ENCODE measurements around the gene NCOR1. TPM values are rescaled to one million over a fixed set of nuclear protein-coding genes. Genes with fewer than 3 reads are reported as not detected.
A peak's percentile ranks its signal among the peaks of the same experiment; 100 is the strongest.

NCOR1 gene
- total and polyA plus RNA-seq, 2 of the 13 experiments (the other 11 are each of a cell fraction or from before 2014, with no cell fraction given) = 57.0 to 71.7 TPM

GRCh38 chr17:16171613-16172012 is 43.7 kb downstream of the NCOR1 start (continued):
- no peak for TF ChIP-seq ZNF225 (CRISPR knock-in tag; IDR thresholded peaks at IDR 0.05)
- TF ChIP-seq FOSL1 (CRISPR knock-in tag; IDR thresholded peaks at IDR 0.05; ENCODE audit: borderline replicate concordance) = no peak
- TF ChIP-seq THAP9 (CRISPR knock-in tag; IDR thresholded peaks at IDR 0.05; ENCODE audit: borderline replicate concordance) = no peak
- TF ChIP-seq HNRNPLL (IDR thresholded peaks at IDR 0.05; ENCODE audit: low read depth, low read length, poor library complexity, severe bottlenecking) = no peak
- no peak for TF ChIP-seq ZNF251 (CRISPR knock-in tag; IDR thresholded peaks at IDR 0.05)
- TF ChIP-seq SMAD3 (CRISPR knock-in tag; IDR thresholded peaks at IDR 0.05) = 0 out of 2 replicates have a peak, but pooled peaks have one; percentile 44
- no peak for TF ChIP-seq ZNF234 (CRISPR knock-in tag; conservative IDR thresholded peaks at IDR 0.05)
- no peak for TF ChIP-seq ZBTB26 (CRISPR knock-in tag; IDR thresholded peaks at IDR 0.05; ENCODE audit: borderline replicate concordance)
- TF ChIP-seq SETDB1 (CRISPR knock-in tag; IDR thresholded peaks at IDR 0.05; ENCODE audit: borderline replicate concordance) = no peak
- TF ChIP-seq ZNF460 (CRISPR knock-in tag; IDR thresholded peaks at IDR 0.05; ENCODE audit: borderline replicate concordance) = no peak
- TF ChIP-seq DZIP1 (CRISPR knock-in tag; IDR thresholded peaks at IDR 0.05) = no peak
- TF ChIP-seq SMAD9 (CRISPR knock-in tag; IDR thresholded peaks at IDR 0.05) = no peak
- no peak for TF ChIP-seq ZNF143 (CRISPR knock-in tag; IDR thresholded peaks at IDR 0.05)
- no peak for TF ChIP-seq ZNF207 (IDR thresholded peaks at IDR 0.05; ENCODE audit: borderline replicate concordance)
- no peak for TF ChIP-seq SP5 (CRISPR knock-in tag; IDR thresholded peaks at IDR 0.05; ENCODE audit: borderline replicate concordance, low read depth)
- no peak for TF ChIP-seq ZSCAN12 (CRISPR knock-in tag; IDR thresholded peaks at IDR 0.05)
- TF ChIP-seq RBAK (CRISPR knock-in tag; IDR thresholded peaks at IDR 0.05) = no peak
- no peak for TF ChIP-seq HNRNPK (IDR thresholded peaks at IDR 0.05; ENCODE audit: low read depth, low read length, poor library complexity, severe bottlenecking)
- TF ChIP-seq ZNF12 (CRISPR knock-in tag; IDR thresholded peaks at IDR 0.05) = no peak
- no peak for TF ChIP-seq ZBTB39 (CRISPR knock-in tag; IDR thresholded peaks at IDR 0.05)
- TF ChIP-seq ZNF619 (CRISPR knock-in tag; IDR thresholded peaks at IDR 0.05) = no peak
- TF ChIP-seq BHLHE40 (IDR thresholded peaks at IDR 0.05; ENCODE audit: low read length) = no peak
- no peak for TF ChIP-seq ZFP41 (CRISPR knock-in tag; IDR thresholded peaks at IDR 0.05; ENCODE audit: borderline replicate concordance)
- no peak for TF ChIP-seq RXRA (CRISPR knock-in tag; IDR thresholded peaks at IDR 0.05)
